ENCODE data around the gene ACTN2. TPM values are rescaled to one million over a fixed set of nuclear protein-coding genes. Genes with fewer than 3 reads are reported as not detected.

Gene ACTN2
- total and polyA plus RNA-seq, 2 experiments from 2014 or later, result 0.17 to 0.57 TPM

DNA sequence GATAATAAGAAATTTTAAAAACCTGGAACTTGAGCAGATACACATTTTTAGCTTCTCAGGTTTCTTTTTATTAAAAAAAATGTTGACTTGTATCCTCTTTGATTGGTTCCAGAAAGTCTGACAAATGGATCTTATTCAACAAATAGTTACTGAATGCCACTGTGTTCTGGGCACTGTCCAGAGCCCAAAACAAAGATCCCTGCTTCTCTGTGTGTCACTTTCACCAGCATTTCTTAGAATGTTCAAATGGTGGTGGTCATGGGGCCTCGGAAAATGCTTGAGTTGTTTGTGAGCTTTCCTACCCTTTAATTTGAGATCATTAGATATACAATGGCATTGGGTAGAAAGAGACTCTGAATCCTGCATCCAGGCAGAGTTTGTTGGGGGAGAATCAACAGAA, 19.9 kb downstream of the ACTN2 start:
- TF ChIP-seq EZH2 (IDR thresholded peaks at IDR 0.05; ENCODE audit: borderline replicate concordance) (no peak), EZH2phosphoT487 (IDR thresholded peaks at IDR 0.05; ENCODE audit: low read depth, severe bottlenecking, unreplicated experiment) (no peak)
- TF ChIP-seq, protein P1, sequence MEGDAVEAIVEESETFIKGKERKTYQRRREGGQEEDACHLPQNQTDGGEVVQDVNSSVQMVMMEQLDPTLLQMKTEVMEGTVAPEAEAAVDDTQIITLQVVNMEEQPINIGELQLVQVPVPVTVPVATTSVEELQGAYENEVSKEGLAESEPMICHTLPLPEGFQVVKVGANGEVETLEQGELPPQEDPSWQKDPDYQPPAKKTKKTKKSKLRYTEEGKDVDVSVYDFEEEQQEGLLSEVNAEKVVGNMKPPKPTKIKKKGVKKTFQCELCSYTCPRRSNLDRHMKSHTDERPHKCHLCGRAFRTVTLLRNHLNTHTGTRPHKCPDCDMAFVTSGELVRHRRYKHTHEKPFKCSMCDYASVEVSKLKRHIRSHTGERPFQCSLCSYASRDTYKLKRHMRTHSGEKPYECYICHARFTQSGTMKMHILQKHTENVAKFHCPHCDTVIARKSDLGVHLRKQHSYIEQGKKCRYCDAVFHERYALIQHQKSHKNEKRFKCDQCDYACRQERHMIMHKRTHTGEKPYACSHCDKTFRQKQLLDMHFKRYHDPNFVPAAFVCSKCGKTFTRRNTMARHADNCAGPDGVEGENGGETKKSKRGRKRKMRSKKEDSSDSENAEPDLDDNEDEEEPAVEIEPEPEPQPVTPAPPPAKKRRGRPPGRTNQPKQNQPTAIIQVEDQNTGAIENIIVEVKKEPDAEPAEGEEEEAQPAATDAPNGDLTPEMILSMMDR (IDR thresholded peaks at IDR 0.05; ENCODE audit: poor library complexity), result no peak
- WGBS (ENCODE audit: low lambda C conversion rate, missing lambda C conversion rate), result 64% methylated on average over 1 of the region's 1 CpG
- no peaks in the 10 kb centered on the region for H3K27me3 ChIP-seq
- no peaks in the 10 kb centered on the region for H3K9me2 ChIP-seq (replicated peaks; ENCODE audit: insufficient read depth)
- no peaks in the 10 kb centered on the region for H4K20me1 ChIP-seq (ENCODE audit: insufficient read depth, poor library complexity, severe bottlenecking)
- H3K27ac ChIP-seq, result no peak overlapping the region
- no peak overlapping the region for H3K4me3 ChIP-seq
- H3K9me3 ChIP-seq (ENCODE audit: low read depth), result no peaks in the 10 kb centered on the region
- no peak for DNase-seq (ENCODE audit: low spot score)
- no peaks in the 10 kb centered on the region for H3K36me3 ChIP-seq (replicated peaks; ENCODE audit: insufficient read depth, low read depth)
- H2AFZ ChIP-seq, result no peak overlapping the region
- no peak overlapping the region for H3K4me2 ChIP-seq
- no peaks in the 10 kb centered on the region for H3K79me2 ChIP-seq
- H3K4me1 ChIP-seq (ENCODE audit: insufficient read depth), result no peaks in the 10 kb centered on the region

DNA sequence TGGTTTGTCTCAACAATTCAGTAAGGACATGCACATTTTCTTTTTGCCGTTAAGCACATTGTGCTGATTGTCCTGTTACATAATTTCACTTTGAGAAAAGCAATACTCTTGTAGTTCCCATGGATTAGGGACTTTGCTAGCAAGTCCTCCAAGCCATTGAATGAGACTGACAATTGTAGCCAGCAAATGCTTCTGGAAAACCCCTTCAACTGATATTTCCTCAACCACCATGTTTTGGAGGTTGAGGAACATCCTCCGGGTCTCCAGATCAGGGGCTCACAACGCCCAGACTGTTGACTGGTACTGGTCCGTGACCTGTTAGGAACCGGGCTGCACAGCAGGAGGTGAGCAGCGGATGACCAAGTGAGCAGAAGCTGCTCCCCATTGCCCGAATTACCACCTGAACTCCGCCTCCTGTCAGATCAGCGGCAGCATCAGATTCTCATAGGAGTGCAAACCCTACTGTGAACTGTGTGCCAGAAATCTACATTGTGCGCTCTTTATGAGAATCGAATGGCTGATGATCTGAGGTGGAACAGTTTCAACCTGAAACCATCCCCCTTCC, 24.1 kb downstream of the ACTN2 start:
- H3K36me3 ChIP-seq (replicated peaks; ENCODE audit: insufficient read depth, low read depth), result no peaks in the 10 kb centered on the region
- H2AFZ ChIP-seq, result no peak overlapping the region
- no peaks in the 10 kb centered on the region for H3K9me3 ChIP-seq (ENCODE audit: low read depth)
- H3K4me3 ChIP-seq, result no peak overlapping the region
- H3K79me2 ChIP-seq, result no peaks in the 10 kb centered on the region
- DNase-seq (ENCODE audit: low spot score), result no peak
- H3K27me3 ChIP-seq, result no peaks in the 10 kb centered on the region
- H3K9me2 ChIP-seq (replicated peaks; ENCODE audit: insufficient read depth), result no peaks in the 10 kb centered on the region
- H3K4me2 ChIP-seq, result no peak overlapping the region
- no peak for TF ChIP-seq EZH2 (IDR thresholded peaks at IDR 0.05; ENCODE audit: borderline replicate concordance)
- TF ChIP-seq, protein P1 (IDR thresholded peaks at IDR 0.05; ENCODE audit: poor library complexity), result no peak
- TF ChIP-seq EZH2phosphoT487 (IDR thresholded peaks at IDR 0.05; ENCODE audit: low read depth, severe bottlenecking, unreplicated experiment), result no peak
- 83% methylated on average over 11 of the region's 11 CpGs for WGBS (ENCODE audit: low lambda C conversion rate, missing lambda C conversion rate)
- H4K20me1 ChIP-seq (ENCODE audit: insufficient read depth, poor library complexity, severe bottlenecking), result no peaks in the 10 kb centered on the region
- H3K27ac ChIP-seq, result no peak overlapping the region
- H3K4me1 ChIP-seq (ENCODE audit: insufficient read depth), result no peaks in the 10 kb centered on the region

DNA sequence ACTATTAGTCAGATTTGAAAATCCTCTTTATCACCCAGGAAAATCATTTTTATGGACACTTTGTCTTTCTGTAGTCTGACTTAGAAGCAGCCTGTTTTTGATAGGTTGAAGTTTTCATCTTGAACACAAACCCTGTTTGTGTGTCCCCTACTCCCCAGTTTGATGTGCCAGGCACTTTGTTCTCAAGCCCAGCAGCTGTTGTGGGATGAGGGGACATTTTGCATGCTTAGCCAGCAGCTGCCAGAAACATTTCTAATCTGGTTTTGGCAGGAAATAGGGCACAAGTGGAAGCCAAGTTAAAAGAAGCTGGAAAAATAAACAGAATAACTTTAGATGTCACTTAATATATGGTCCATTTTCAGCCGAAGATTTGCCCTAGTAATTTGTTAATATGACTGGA, 29.9 kb downstream of the ACTN2 start:
- H3K36me3 ChIP-seq (replicated peaks; ENCODE audit: insufficient read depth, low read depth), result no peaks in the 10 kb centered on the region
- H4K20me1 ChIP-seq (ENCODE audit: insufficient read depth, poor library complexity, severe bottlenecking), result no peaks in the 10 kb centered on the region
- H3K27me3 ChIP-seq, result no peaks in the 10 kb centered on the region
- no peak overlapping the region for H2AFZ ChIP-seq
- H3K27ac ChIP-seq, result no peak overlapping the region
- no peaks in the 10 kb centered on the region for H3K9me2 ChIP-seq (replicated peaks; ENCODE audit: insufficient read depth)
- H3K4me2 ChIP-seq, result no peak overlapping the region
- 56% methylated on average over 1 of the region's 1 CpG for WGBS (ENCODE audit: low lambda C conversion rate, missing lambda C conversion rate)
- TF ChIP-seq, protein P1 (IDR thresholded peaks at IDR 0.05; ENCODE audit: poor library complexity), result no peak
- TF ChIP-seq EZH2 (IDR thresholded peaks at IDR 0.05; ENCODE audit: borderline replicate concordance), result no peak
- no peak for TF ChIP-seq EZH2phosphoT487 (IDR thresholded peaks at IDR 0.05; ENCODE audit: low read depth, severe bottlenecking, unreplicated experiment)
- H3K4me1 ChIP-seq (ENCODE audit: insufficient read depth), result no peaks in the 10 kb centered on the region
- H3K4me3 ChIP-seq, result no peak overlapping the region
- H3K79me2 ChIP-seq, result no peaks in the 10 kb centered on the region
- H3K9me3 ChIP-seq (ENCODE audit: low read depth), result no peaks in the 10 kb centered on the region
- DNase-seq (ENCODE audit: low spot score), result no peak

Data from hepatocyte (in vitro differentiated cells).